Fibroblast of the aortic adventitia (primary cell): Measurements from ENCODE around the gene TSPAN13. TPM values are rescaled to one million over a fixed set of nuclear protein-coding genes. Genes with fewer than 3 reads are reported as not detected.

Experiments used
- DNase-seq: peaks from one replicate; pipeline ENCODE4 v3.0.0-alpha.2; 2010; ENCODE audit warnings: low read depth
- H3K4me3 ChIP-seq: 2 replicates; pipeline ENCODE4 v1.5.1; 2011; ENCODE audit warnings: low read depth, mild to moderate bottlenecking, control low read depth, low read length, moderate library complexity
- CTCF ChIP-seq: IDR thresholded peaks from 2 replicates; pipeline ENCODE4 v1.5.1; 2011; ENCODE audit warnings: mild to moderate bottlenecking, low read length, control low read depth, inconsistent platforms; ENCODE audit not compliant: insufficient read depth
- total RNA-seq: library from RNA; depleted of rRNA; stranded (reverse); fragments of >200 nt; gene quantifications from 2 replicates; pipeline ENCODE4 v1.2.3, GENCODE V29; 2012; ENCODE audit warnings: low replicate concordance

Gene TSPAN13
- total RNA-seq, 1 donor, result 4.3 TPM

- no peak for DNase-seq
- no peak for TF ChIP-seq CTCF
- H3K4me3 ChIP-seq, result no peak overlapping the region
These were observed 65.2 kb downstream of the TSPAN13 start for GRCh38 chr7:16818732-16819131.

- DNase-seq, result no peak
- no peak overlapping the region for H3K4me3 ChIP-seq
- TF ChIP-seq CTCF, result no peak
These were observed 68.5 kb downstream of the TSPAN13 start for GRCh38 chr7:16822029-16822428.

GRCh38 chr7:16826060-16826459 lies 72.5 kb downstream of the TSPAN13 start:
- DNase-seq, result no peak
- no peak for TF ChIP-seq CTCF
- H3K4me3 ChIP-seq, result no peak overlapping the region

GRCh38 chr7:16833373-16833772 lies 79.8 kb downstream of the TSPAN13 start:
- DNase-seq, result no peak
- H3K4me3 ChIP-seq, result no peak overlapping the region
- TF ChIP-seq CTCF, result no peak

Other genes with a start within 250 kb of the TSPAN13 start
- not detected in 2 replicates for gene LRRC72, start 226.9 kb upstream of the TSPAN13 start, total RNA-seq
- 24.9 and 30.2 TPM in 2 replicates for gene ANKMY2, start 108.0 kb upstream of the TSPAN13 start, total RNA-seq
- 35.6 and 61.8 TPM in 2 replicates for gene BZW2, start 107.6 kb upstream of the TSPAN13 start, total RNA-seq
- 0.25 TPM in 1 of 2 replicates, not detected in the other for gene AGR2, start 51.2 kb downstream of the TSPAN13 start, total RNA-seq
- gene AGR3, start 128.2 kb downstream of the TSPAN13 start, total RNA-seq, result not detected in 2 replicates